ENCODE results near the gene RABEPK. TPM values are rescaled to one million over a fixed set of nuclear protein-coding genes. Genes with fewer than 3 reads are reported as not detected.
A peak's percentile ranks its signal among the peaks of the same experiment; 100 is the strongest.
"Not testable (repeated sequence)": the region's sequence is repeated elsewhere in the genome, so short reads cannot be mapped to it uniquely, and the experiment has no call there.

RABEPK gene
- total RNA-seq, 1 experiment from 2014 or later: 28.1 TPM

GRCh38 chr9:125235804-125236519 is 35.6 kb downstream of the RABEPK start:
- BruUV-seq (replicated peaks): no TSS peak
- H3K36me3 ChIP-seq (ENCODE audit: control insufficient read depth, insufficient read depth, low read length): no peaks in the 10 kb centered on the region; the same call in 1 of the 2 replicates

GRCh38 chr9:125236520-125237159 is 36.3 kb downstream of the RABEPK start:
- BruUV-seq (replicated peaks): TSS peak; percentile 5
- H3K4me1 Mint-ChIP-seq (ENCODE audit: low read depth, unreplicated experiment): peaks cover 20% of the 10 kb centered on the region
- CTCF ChIA-PET: interaction anchor here (0.6 kb wide), 1 partner anchor 14 kb away, joined by 3 read pairs; no protein-coding TSS in a partner anchor

More at GRCh38 chr9:125235804-125236519, 35.6 kb downstream of the RABEPK start:
- DNase-seq: no peak
- Mint-ChIP-seq H3K27ac (ENCODE audit: unreplicated experiment) (peak overlapping the region; percentile 25), H3K9me3 (ENCODE audit: unreplicated experiment) (no peaks in the 10 kb centered on the region), H3K4me1 (ENCODE audit: low read depth, unreplicated experiment) (peaks cover 20% of the 10 kb centered on the region), H3K4me3 (ENCODE audit: unreplicated experiment) (no peak overlapping the region), H3K27me3 (ENCODE audit: insufficient read depth, unreplicated experiment) (no peaks in the 10 kb centered on the region), H3K36me3 (ENCODE audit: insufficient read depth, unreplicated experiment) (peaks cover 87% of the 10 kb centered on the region)
- ChIA-PET POLR2A (interaction anchor here (0.6 kb wide), 1 partner anchor 1362 kb away, joined by 3 read pairs; no protein-coding TSS in a partner anchor), CTCF (no interaction called here)
- intact Hi-C loops (cut with micrococcal nuclease; ENCODE audit: unreplicated experiment): no loop called here
- H3K9me3 ChIP-seq: no peaks in the 10 kb centered on the region
- H3K4me1 ChIP-seq: peaks cover 20% of the 10 kb centered on the region; the same call in 1 of the 2 replicates
- H3K4me3 ChIP-seq (ENCODE audit: low read depth, low read length): no peak overlapping the region
- H3K27me3 ChIP-seq (replicated peaks; ENCODE audit: control insufficient read depth, insufficient read depth, low read length): no peaks in the 10 kb centered on the region
- no peak for TF ChIP-seq CTCF (IDR thresholded peaks at IDR 0.05; ENCODE audit: insufficient read depth in 1 of 2, low read depth in 1 of 2, low read length in 1 of 2, severe bottlenecking in 1 of 2, unreplicated experiment in 1 of 2)

GRCh38 chr9:125238127-125238914 is 38.0 kb downstream of the RABEPK start:
- TF ChIP-seq CTCF (IDR thresholded peaks at IDR 0.05; ENCODE audit: insufficient read depth in 1 of 2, low read depth in 1 of 2, low read length in 1 of 2, severe bottlenecking in 1 of 2, unreplicated experiment in 1 of 2): no peak
- H3K36me3 Mint-ChIP-seq (ENCODE audit: insufficient read depth, unreplicated experiment): peaks cover 88% of the 10 kb centered on the region
- peaks cover 20% of the 10 kb centered on the region for H3K4me1 Mint-ChIP-seq (ENCODE audit: low read depth, unreplicated experiment)
- Histone ChIP-seq H3K4me1 (peaks cover 25% of the 10 kb centered on the region; the same call in 1 of the 2 replicates), H3K9me3 (no peaks in the 10 kb centered on the region), H3K36me3 (ENCODE audit: control insufficient read depth, insufficient read depth, low read length) (no peaks in the 10 kb centered on the region; the same call in 1 of the 2 replicates), H3K4me3 (ENCODE audit: low read depth, low read length) (no peak overlapping the region), H3K27me3 (replicated peaks; ENCODE audit: control insufficient read depth, insufficient read depth, low read length) (no peaks in the 10 kb centered on the region)
- CTCF ChIA-PET: no interaction called here
- POLR2A ChIA-PET: interaction anchor here (0.6 to 1.2 kb wide), 2 partner anchors 23 to 37 kb away, joined by 3 read pairs; partner anchors contain the start of gene GAPVD1
- peak overlapping the region; percentile 65 for H3K4me3 Mint-ChIP-seq (ENCODE audit: unreplicated experiment)
- H3K27ac Mint-ChIP-seq (ENCODE audit: unreplicated experiment): peak overlapping the region; percentile 45
- no peaks in the 10 kb centered on the region for H3K9me3 Mint-ChIP-seq (ENCODE audit: unreplicated experiment)
- DNase-seq: no peak
- no peaks in the 10 kb centered on the region for H3K27me3 Mint-ChIP-seq (ENCODE audit: insufficient read depth, unreplicated experiment)
- intact Hi-C loops (cut with micrococcal nuclease; ENCODE audit: unreplicated experiment): no loop called here
- no TSS peak for BruUV-seq (replicated peaks)

More at GRCh38 chr9:125236520-125237159, 36.3 kb downstream of the RABEPK start:
- H3K4me3 ChIP-seq (ENCODE audit: low read depth, low read length); H3K27me3 Mint-ChIP-seq (ENCODE audit: insufficient read depth, unreplicated experiment); DNase-seq; H3K27me3 ChIP-seq (replicated peaks; ENCODE audit: control insufficient read depth, insufficient read depth, low read length); intact Hi-C loops (cut with micrococcal nuclease; ENCODE audit: unreplicated experiment); H3K36me3 ChIP-seq (ENCODE audit: control insufficient read depth, insufficient read depth, low read length); H3K4me3 Mint-ChIP-seq (ENCODE audit: unreplicated experiment); H3K9me3 Mint-ChIP-seq (ENCODE audit: unreplicated experiment); H3K9me3 ChIP-seq: not testable (repeated sequence)
- peaks cover 20% of the 10 kb centered on the region; the same call in 1 of the 2 replicates for H3K4me1 ChIP-seq
- Mint-ChIP-seq H3K36me3 (ENCODE audit: insufficient read depth, unreplicated experiment) (peaks cover 87% of the 10 kb centered on the region), H3K27ac (ENCODE audit: unreplicated experiment) (peak overlapping the region; percentile 25)
- POLR2A ChIA-PET: interaction anchor here (0.6 kb wide), 1 partner anchor 1361 kb away, joined by 3 read pairs; no protein-coding TSS in a partner anchor
